Activated T-helper 17 cell treated with anti-CD3 and anti-CD28 coated beads, Interleukin-2, amount 50 U/mL, for 72 hours (primary cell): ENCODE data around the gene ADARB1. TPM values are rescaled to one million over a fixed set of nuclear protein-coding genes. Genes with fewer than 3 reads are reported as not detected.

Experiments used
- ATAC-seq: fragments of 150-1000 bp; cut with Tn5 transposase; replicated peaks from 2 replicates; pipeline ENCODE4 v1.10.0; 2021; ENCODE audit warnings: mild to moderate bottlenecking, moderate library complexity
- H3K27ac Mint-ChIP-seq: one replicate; pipeline ENCODE4 v1.8.0; 2022; ENCODE audit warnings: mixed read lengths
- H3K27me3 Mint-ChIP-seq: one replicate; pipeline ENCODE4 v1.8.0; 2022; ENCODE audit warnings: mixed read lengths
- H3K36me3 Mint-ChIP-seq: one replicate; pipeline ENCODE4 v1.8.0; 2022; ENCODE audit warnings: low read depth, mild to moderate bottlenecking, mixed read lengths
- H3K4me1 Mint-ChIP-seq: one replicate; pipeline ENCODE4 v1.8.0; 2022; ENCODE audit warnings: mixed read lengths
- H3K4me3 Mint-ChIP-seq: one replicate; pipeline ENCODE4 v1.8.0; 2022; ENCODE audit warnings: mild to moderate bottlenecking, mixed read lengths
- H3K9me3 Mint-ChIP-seq: one replicate; pipeline ENCODE4 v1.8.0; 2022; ENCODE audit warnings: mixed read lengths
- total RNA-seq, 2 donors: library from RNA; stranded (reverse); gene quantifications; one replicate each; pipeline ENCODE4 v1.2.3, GENCODE V29; 2022

ADARB1 gene
- total RNA-seq, 2 donors from 2014 or later, result 22.7 to 32.0 TPM

GRCh38 chr21:45099571-45099970, 25.2 kb downstream of the ADARB1 start:
- no peak for ATAC-seq
- no peaks in the 10 kb centered on the region for H3K27me3 Mint-ChIP-seq

GRCh38 chr21:45100866-45101265, 26.5 kb downstream of the ADARB1 start:
- no peaks in the 10 kb centered on the region for H3K36me3 Mint-ChIP-seq
- peaks cover 29% of the 10 kb centered on the region for H3K4me1 Mint-ChIP-seq
- H3K9me3 Mint-ChIP-seq, result no peaks in the 10 kb centered on the region
- ATAC-seq, result no peak
- no peaks in the 10 kb centered on the region for H3K27me3 Mint-ChIP-seq
- H3K27ac Mint-ChIP-seq, result no peak overlapping the region
- no peak overlapping the region for H3K4me3 Mint-ChIP-seq

More at GRCh38 chr21:45099571-45099970, 25.2 kb downstream of the ADARB1 start:
- Mint-ChIP-seq H3K4me3 (no peak overlapping the region), H3K4me1 (peaks cover 29% of the 10 kb centered on the region), H3K27ac (no peak overlapping the region), H3K36me3 (no peaks in the 10 kb centered on the region), H3K9me3 (no peaks in the 10 kb centered on the region)

- ATAC-seq, result no peak
- H3K27me3 Mint-ChIP-seq, result no peaks in the 10 kb centered on the region
These were observed 28.1 kb downstream of the ADARB1 start for GRCh38 chr21:45102391-45102932.

GRCh38 chr21:45103971-45104520, 29.7 kb downstream of the ADARB1 start:
- H3K4me3 Mint-ChIP-seq, result peak overlapping the region; percentile 37
- ATAC-seq, result no peak

More at GRCh38 chr21:45102391-45102932, 28.1 kb downstream of the ADARB1 start:
- Mint-ChIP-seq H3K4me1 (peaks cover 23% of the 10 kb centered on the region), H3K4me3 (no peak overlapping the region), H3K9me3 (no peaks in the 10 kb centered on the region), H3K36me3 (no peaks in the 10 kb centered on the region), H3K27ac (no peak overlapping the region)

GRCh38 chr21:45104560-45104959, 30.2 kb downstream of the ADARB1 start:
- peak; percentile 70 for ATAC-seq
- H3K27ac Mint-ChIP-seq, result no peak overlapping the region
- no peaks in the 10 kb centered on the region for H3K36me3 Mint-ChIP-seq
- H3K4me3 Mint-ChIP-seq, result peak overlapping the region; percentile 37
- H3K27me3 Mint-ChIP-seq, result no peaks in the 10 kb centered on the region
- no peaks in the 10 kb centered on the region for H3K9me3 Mint-ChIP-seq
- peaks cover 16% of the 10 kb centered on the region for H3K4me1 Mint-ChIP-seq

More at GRCh38 chr21:45103971-45104520, 29.7 kb downstream of the ADARB1 start:
- Mint-ChIP-seq H3K27ac (no peak overlapping the region), H3K27me3 (no peaks in the 10 kb centered on the region), H3K36me3 (no peaks in the 10 kb centered on the region), H3K9me3 (no peaks in the 10 kb centered on the region), H3K4me1 (peaks cover 16% of the 10 kb centered on the region)

GRCh38 chr21:45105906-45106485, 31.6 kb downstream of the ADARB1 start:
- Mint-ChIP-seq H3K27me3 (no peaks in the 10 kb centered on the region), H3K36me3 (no peaks in the 10 kb centered on the region), H3K9me3 (no peaks in the 10 kb centered on the region), H3K4me1 (peaks cover 16% of the 10 kb centered on the region), H3K4me3 (no peak overlapping the region), H3K27ac (no peak overlapping the region)
- ATAC-seq, result no peak

GRCh38 chr21:45108034-45108790, 33.8 kb downstream of the ADARB1 start:
- Mint-ChIP-seq H3K36me3 (no peaks in the 10 kb centered on the region), H3K27me3 (no peaks in the 10 kb centered on the region), H3K4me1 (peaks cover 16% of the 10 kb centered on the region), H3K9me3 (no peaks in the 10 kb centered on the region), H3K4me3 (no peak overlapping the region), H3K27ac (no peak overlapping the region)
- no peak for ATAC-seq

GRCh38 chr21:45108808-45109781, 34.7 kb downstream of the ADARB1 start:
- ATAC-seq, result peak; percentile 11
- Mint-ChIP-seq H3K9me3 (no peaks in the 10 kb centered on the region), H3K4me1 (peaks cover 12% of the 10 kb centered on the region), H3K36me3 (no peaks in the 10 kb centered on the region), H3K27me3 (no peaks in the 10 kb centered on the region), H3K4me3 (peak overlapping the region; percentile 50), H3K27ac (no peak overlapping the region)

GRCh38 chr21:45109831-45110492, 35.6 kb downstream of the ADARB1 start:
- H3K9me3 Mint-ChIP-seq, result no peaks in the 10 kb centered on the region
- no peaks in the 10 kb centered on the region for H3K36me3 Mint-ChIP-seq
- peak; percentile 80 for ATAC-seq
- H3K27ac Mint-ChIP-seq, result no peak overlapping the region
- H3K4me3 Mint-ChIP-seq, result peak overlapping the region; percentile 50
- no peaks in the 10 kb centered on the region for H3K27me3 Mint-ChIP-seq
- peaks cover 3% of the 10 kb centered on the region for H3K4me1 Mint-ChIP-seq

- ATAC-seq, result no peak
- Mint-ChIP-seq H3K27me3 (no peaks in the 10 kb centered on the region), H3K4me1 (peaks cover 3% of the 10 kb centered on the region), H3K9me3 (no peaks in the 10 kb centered on the region), H3K4me3 (no peak overlapping the region), H3K27ac (no peak overlapping the region), H3K36me3 (no peaks in the 10 kb centered on the region)
These were observed 36.7 kb downstream of the ADARB1 start for GRCh38 chr21:45110873-45111624.

- ATAC-seq, result no peak
- no peaks in the 10 kb centered on the region for H3K36me3 Mint-ChIP-seq
- peaks cover 3% of the 10 kb centered on the region for H3K4me1 Mint-ChIP-seq
- no peaks in the 10 kb centered on the region for H3K9me3 Mint-ChIP-seq
- H3K27ac Mint-ChIP-seq, result no peak overlapping the region
- no peak overlapping the region for H3K4me3 Mint-ChIP-seq
- no peaks in the 10 kb centered on the region for H3K27me3 Mint-ChIP-seq
These were observed 37.3 kb downstream of the ADARB1 start for GRCh38 chr21:45111703-45112102.

GRCh38 chr21:45112371-45112770, 38.0 kb downstream of the ADARB1 start:
- ATAC-seq, result no peak
- Mint-ChIP-seq H3K27me3 (no peaks in the 10 kb centered on the region), H3K4me1 (peaks cover 3% of the 10 kb centered on the region), H3K9me3 (no peaks in the 10 kb centered on the region), H3K4me3 (no peak overlapping the region), H3K27ac (peak overlapping the region; percentile 4), H3K36me3 (no peaks in the 10 kb centered on the region)

GRCh38 chr21:45113543-45113942, 39.2 kb downstream of the ADARB1 start:
- no peak overlapping the region for H3K27ac Mint-ChIP-seq
- H3K9me3 Mint-ChIP-seq, result no peaks in the 10 kb centered on the region
- H3K4me3 Mint-ChIP-seq, result no peak overlapping the region
- peaks cover 2% of the 10 kb centered on the region for H3K4me1 Mint-ChIP-seq
- no peak for ATAC-seq
- H3K36me3 Mint-ChIP-seq, result no peaks in the 10 kb centered on the region
- H3K27me3 Mint-ChIP-seq, result no peaks in the 10 kb centered on the region
